ENCODE measurements around the gene TMEM125.

The TMEM125 gene

DNA sequence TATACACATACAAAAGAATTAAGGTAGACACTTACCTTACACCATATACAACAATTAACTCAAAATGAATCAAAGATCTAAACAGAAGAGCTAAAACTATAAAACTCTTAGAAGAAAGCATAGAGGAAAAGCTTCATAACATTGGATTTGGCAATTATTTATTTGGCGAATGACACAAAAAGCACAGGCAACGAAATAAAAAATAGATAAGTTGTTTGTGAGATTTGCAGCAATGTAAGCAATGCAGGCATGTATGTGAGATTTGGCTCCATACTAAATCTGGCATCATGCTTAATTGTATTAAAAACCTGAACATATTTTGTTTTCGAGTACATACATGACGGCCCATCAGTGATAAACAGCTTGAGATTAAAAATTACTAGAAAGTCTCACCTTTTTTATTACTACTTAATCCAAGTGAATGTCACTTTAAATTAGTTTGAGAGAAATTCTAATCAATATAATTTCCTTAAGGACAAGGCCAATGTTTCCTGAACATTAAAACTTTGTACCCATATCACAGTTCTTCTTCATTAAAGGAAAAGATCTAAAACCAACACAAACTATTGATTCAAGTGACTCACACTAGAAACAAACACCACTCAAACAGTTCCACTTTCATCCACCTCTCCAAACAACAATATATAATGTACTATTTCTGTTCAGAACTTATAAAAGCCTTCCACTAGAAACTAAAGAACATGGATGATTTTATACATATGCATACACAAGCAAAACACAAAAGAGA lies 23.1 kb upstream of the TMEM125 start:
- no peak for FAIRE-seq
- DNase-seq (ENCODE audit: insufficient read length, low spot score), result no peak

DNA sequence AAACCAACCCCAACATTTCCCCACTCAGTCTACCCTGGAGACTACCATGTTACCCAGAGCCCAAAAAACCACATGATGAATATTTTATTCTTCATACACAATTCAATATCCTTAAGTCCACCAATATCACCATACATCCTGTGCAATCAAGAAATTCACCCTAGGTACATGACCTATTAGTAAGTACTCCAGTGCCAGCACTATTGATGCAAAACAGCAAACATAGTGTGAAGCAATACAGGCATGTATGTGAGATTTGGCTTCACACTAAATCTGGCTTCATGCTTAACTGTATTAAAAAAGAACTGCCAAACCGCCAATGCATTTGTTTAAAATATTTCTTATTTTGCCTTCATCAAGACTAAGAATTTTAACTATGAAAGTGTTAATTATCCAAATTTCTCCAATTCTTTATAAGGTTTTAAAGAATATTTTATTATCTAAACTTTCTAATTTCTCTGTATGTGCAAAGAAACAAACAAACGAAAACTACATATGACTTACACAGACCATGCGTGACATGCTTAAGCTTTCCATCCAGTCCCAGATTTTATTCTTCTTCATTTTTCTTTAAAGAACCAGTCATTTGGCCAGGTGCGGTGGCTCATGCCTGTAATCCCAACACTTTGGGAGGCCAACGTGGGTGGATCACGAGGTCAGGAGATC lies 22.4 kb upstream of the TMEM125 start:
- no peak for DNase-seq (ENCODE audit: insufficient read length, low spot score)
- FAIRE-seq, result no peak

DNA sequence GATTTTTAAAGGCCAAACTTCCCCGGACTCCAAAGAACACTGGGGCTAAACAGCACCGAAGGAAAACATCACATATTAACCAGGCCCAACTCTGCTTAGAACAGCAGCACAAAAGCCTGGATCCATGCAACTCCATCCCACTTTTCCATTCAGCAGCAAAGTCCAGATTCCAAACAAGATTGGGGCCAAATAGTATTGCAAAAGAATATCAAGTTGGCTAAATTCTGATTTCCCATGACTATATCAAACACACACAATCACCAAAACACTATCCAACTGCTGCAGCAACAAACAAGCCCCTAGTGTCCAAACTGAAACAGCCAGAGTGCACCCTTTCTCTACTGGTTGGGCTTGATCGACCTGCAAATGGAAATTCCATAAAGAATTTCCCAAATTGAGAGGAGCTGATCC lies 19.4 kb upstream of the TMEM125 start:
- no peak for DNase-seq (ENCODE audit: insufficient read length, low spot score)

DNA sequence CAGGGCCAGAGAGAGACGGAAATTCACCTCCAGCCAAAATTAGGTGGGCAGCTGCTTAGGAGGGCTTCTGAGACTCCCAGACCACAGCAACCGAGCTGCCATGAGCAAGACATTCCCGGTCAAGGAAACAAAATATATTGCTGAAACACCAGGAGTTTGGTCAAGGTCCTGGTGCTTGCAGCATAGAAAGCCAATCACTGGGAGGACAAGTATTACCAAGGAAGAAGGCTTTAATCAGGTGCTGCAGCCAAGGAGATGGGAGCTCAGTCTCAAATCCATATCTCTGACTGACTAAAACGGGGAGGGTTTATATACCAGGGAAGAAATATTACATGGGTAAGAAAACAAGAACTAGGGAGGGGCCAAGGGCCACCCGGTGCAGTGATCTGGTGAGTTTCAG lies 18.8 kb upstream of the TMEM125 start:
- FAIRE-seq (no peak), DNase-seq (ENCODE audit: insufficient read length, low spot score) (no peak)

More for the DNA sequence above, 19.4 kb upstream of the TMEM125 start:
- FAIRE-seq, result no peak

DNA sequence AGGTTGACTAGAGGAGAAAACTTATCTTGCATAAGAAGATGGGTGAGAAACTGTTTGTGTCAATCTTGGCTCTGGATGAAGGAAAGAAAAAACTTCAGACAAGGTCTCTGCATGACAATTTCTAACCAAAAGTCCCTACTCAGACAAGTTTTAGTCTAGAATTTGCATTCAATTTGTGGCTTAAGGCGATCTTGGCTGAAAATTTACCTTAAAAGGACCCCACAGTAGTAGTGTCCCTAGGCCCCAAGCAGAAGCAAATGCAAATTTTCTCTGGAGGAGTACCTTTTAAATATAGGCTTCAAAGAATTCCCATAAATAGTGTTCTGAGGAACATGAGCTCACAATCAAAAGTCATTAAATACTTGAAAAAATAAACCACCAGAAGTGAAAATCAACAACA lies 17.6 kb upstream of the TMEM125 start:
- FAIRE-seq (no peak), DNase-seq (ENCODE audit: insufficient read length, low spot score) (no peak)

DNA sequence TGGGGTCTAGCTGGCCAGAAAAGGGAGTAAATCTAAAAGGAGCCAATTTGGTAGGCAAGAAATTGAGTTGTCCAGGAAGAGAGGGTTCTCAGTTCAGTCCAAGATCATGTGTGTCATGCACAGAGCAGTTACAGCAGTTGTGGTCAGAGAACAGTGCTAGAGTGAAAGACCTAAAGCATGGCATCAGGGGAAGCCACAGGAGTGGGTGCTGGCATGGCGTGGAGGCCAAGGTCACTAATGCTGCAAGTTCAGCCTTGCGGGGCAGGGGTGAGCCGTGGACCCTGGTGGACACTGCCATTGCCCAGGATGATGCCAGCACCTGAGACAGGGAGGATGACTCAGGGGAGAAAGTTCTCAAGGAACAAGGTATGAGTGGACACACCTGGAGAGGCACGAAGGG lies 16.6 kb upstream of the TMEM125 start:
- FAIRE-seq, result no peak
- DNase-seq (ENCODE audit: insufficient read length, low spot score), result no peak

DNA sequence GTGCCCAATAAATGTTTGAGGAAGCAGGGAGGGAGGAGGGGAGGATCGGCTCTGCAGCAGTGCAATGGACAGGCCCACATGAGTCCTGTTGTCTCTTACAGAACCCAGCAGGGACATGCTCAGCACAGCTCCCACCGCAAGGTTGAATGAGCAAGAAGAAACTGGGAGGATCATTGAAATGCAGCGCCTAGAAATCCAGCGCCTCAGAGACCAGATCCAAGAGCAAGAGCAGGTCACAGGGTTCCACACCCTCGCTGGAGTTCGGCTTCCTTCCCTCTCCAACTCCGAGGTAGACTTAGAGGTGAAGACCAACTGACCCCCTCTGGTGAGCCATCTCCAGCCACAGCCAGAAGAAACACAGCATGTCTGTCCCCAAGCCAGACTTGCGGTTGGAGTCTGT lies 15.9 kb upstream of the TMEM125 start:
- no peak for DNase-seq (ENCODE audit: insufficient read length, low spot score)
- FAIRE-seq, result no peak

DNA sequence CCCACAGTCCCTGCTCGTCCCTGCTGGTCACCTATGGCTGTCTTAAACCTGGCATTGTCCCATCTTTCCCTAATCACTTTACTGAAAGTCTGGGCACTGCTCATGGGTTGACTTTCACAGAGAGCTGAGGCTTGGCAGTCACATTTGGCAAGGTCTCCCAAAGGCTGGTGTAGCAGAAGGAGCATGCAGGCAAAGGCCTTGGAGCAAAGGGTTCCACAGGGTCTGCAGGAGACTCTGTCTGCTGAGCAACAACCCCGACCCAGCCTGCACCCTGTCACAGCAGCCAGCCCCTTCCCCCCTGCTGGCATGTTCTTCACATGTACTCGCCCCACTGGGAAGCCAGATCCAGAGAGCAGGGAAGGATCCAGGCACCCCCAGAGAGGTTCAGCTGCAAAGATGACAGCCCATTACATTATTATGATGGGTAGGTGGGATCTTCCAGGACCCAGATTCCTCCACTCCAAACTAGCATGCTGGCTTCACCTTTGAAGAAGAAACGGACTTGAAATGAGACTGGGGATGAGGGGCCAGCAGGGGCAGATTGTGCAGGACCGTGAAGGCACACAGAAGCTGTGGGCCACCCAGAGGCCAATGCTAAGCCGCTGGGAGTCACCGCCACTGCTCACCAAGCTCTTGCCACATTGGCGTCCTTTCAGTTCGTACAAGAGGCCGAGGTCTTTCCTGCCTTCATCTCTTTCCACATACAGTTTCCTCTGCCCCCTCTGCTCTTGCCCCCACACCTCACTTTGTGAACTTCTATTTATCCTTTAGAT lies 14.2 kb upstream of the TMEM125 start:
- FAIRE-seq (no peak), DNase-seq (ENCODE audit: insufficient read length, low spot score) (no peak)

DNA sequence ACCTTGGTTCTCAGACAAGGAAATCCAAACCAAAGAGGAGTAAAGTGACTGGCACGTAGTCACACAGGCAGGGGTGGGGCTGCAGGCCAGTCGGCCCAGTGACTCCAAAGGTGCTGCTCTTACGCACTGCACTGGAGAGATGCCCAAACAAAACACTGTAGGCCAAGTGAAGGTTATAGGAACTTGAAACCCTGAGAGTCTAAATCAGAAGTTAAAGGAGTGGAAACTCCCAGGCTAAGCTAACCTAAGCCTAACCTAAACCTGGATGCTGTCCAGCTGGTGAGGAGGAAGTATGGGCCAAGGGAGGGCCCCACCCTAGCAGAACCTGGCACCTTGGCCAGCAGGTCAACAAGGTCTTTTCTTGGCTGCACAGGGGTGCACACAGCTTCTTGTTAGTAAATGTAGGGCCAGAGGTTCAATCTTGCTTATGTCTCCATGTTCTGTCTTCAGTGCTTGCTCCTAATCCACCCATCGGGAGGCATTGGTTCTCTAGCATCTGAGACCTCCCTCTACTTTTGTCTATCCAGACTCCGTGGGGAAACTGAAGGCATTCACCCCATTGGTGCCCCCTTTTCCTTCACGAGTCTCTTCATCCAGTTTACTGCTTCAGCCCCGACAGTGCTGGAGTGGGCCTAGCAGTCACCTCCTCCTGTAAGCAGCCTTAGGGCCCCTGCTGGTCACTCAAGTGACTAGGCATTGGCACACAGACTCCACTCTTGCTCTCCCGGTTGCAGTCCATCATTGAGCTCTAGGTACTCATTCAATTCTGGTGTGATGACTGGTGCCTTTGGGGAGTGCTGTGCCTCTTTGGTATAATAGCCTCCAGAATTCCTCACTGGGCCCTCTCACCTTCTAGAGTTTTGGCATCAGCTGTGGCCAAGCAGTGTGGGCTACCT lies 12.9 kb upstream of the TMEM125 start:
- FAIRE-seq (no peak), DNase-seq (ENCODE audit: insufficient read length, low spot score) (no peak)

DNA sequence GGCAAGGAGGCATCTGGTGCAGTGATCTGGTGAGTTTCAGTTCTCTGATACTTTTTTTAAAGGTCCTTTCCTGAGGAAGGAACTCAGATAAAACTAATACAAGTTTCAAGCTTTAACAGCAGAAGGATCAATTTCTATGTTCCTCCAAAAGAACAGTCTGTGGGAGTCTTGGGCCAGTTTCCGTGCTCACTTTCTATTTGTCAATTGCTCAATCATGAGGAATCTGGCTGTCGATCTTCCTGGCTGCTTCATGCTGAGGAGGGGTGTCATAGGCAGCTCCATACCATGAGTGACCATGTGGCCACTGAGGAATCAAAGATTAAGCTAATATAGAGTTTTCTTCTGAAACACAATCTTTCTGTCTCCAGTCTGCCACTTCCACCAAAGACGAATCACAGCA lies 11.4 kb upstream of the TMEM125 start:
- FAIRE-seq (no peak), DNase-seq (ENCODE audit: insufficient read length, low spot score) (no peak)

DNA sequence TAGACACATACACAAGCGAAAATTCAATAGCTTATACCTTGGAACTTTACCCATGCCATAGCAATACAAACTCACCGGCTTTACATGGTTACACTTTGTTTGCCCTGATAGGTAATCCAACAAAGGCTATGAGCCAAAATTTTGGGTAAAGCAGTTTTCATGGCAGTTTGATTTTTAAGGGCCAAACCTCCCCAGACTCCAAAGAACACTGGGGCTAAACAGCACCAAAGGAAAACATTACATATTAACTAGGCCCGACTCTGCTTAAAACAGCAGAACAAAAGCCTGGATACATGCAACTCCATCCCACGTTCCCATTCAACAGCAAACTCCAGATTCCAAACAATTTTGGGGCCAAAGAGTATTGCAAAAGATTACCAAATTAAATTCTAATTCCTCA lies 4.4 kb upstream of the TMEM125 start:
- DNase-seq (ENCODE audit: insufficient read length, low spot score) (no peak), FAIRE-seq (no peak)

DNA sequence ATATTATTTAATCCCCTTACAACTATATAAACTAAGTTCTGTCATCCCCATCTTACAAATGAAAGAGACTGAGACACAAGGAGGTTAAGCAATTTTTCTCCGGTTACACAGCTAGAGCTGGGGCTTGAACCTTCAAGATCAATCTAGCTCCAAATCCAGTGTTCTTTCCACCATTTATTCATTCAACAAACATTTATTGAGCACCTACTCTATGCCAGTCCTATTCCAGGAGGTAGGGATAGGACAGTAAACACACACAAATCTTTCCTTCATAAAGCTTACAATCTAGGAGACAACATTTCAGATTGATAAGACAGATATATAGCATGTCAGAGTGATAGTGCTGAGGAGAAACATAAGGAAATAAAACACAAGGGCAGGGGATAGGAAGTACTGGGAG lies 2.9 kb upstream of the TMEM125 start:
- no peak for FAIRE-seq

DNA sequence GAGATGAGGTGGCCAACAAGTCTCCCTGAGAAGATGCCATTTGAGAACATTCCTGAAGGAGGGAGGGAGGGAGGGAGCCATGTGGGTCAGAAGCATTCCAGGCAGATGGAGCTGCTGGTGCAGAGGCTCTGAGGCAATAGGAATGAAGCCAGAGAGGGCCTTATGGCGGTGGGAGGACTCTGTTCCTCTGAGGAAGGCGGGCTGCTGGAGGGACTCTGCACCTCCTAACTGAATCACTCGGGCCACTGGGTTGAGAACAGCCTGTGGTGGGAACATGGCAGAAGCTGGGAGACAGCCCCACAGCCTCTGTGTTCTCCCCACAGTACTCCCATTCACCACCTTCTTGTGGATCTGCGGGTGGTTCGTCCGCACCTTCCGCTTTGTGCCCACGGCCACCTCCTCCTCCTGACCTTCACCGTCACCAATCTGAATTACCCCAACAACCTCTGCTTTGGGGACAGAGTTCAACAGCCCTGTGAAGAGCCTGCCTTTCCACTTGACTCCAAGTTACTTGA lies 2.4 kb upstream of the TMEM125 start:
- FAIRE-seq (no peak), DNase-seq (ENCODE audit: insufficient read length, low spot score) (no peak)

More for the DNA sequence above, 2.9 kb upstream of the TMEM125 start:
- no peak for DNase-seq (ENCODE audit: insufficient read length, low spot score)

DNA sequence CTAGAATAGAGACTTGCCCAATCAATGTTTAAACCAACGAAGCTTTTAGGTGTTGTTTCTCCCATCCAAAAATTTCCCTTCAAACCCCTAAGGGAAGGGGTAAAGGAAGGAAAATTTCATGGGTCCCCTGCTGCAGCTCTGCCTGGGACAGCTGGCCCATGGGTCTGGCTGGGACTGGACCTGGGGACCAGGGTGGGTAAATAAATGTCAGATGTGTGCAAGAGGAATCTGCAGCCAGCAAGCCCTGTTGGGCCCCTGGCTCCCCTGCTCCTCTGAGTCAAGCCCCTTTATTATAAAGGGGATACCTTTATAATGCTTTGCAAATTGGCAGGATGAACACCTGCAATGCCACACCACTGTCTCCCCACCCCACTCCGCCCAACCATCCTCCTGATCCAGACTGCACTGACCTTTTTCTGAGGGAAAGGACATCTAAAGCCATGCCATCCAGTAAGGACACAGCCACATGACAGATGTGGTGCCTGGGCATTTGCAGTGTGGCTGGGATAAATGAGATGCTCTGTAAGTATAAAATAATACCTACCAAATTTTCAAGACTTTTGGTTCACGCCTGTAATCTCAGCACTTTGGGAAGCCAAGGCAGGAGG lies 1.9 kb upstream of the TMEM125 start:
- no peak for FAIRE-seq
- no peak for DNase-seq (ENCODE audit: insufficient read length, low spot score)

DNA sequence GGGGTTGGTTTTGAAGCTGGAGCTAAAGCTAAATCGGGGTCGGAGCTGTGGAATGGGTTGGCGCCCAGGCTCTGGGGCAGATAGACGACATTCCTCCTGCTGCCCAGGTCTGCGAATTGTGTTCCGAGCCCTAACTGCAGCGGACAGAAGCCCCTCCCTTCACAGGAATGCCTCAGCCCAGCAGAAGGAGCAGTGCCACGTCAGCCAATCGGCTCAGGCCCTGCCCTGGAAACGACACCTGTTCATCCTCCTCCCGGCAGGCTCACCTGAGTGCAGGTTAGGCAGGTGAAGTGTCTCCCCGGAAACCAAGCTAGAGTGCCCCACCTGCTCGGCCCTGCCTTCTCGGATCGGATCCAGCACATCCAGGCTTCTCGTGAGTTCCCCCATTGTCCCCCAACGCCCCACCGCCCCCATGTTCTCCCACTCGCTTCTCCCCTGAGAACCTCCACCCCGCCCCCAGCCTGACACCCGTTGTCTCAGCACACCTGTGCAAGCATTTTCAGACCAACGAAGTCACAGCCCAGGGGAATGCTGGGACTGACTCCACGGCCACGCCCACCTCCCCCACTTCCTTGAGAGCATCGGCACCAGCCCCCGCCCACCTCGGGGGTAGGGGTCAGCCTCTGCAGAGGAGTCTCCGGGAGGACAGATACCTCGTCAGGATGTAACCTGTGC lies 775 bp downstream of the TMEM125 start:
- FAIRE-seq (no peak), DNase-seq (ENCODE audit: insufficient read length, low spot score) (no peak)

DNA sequence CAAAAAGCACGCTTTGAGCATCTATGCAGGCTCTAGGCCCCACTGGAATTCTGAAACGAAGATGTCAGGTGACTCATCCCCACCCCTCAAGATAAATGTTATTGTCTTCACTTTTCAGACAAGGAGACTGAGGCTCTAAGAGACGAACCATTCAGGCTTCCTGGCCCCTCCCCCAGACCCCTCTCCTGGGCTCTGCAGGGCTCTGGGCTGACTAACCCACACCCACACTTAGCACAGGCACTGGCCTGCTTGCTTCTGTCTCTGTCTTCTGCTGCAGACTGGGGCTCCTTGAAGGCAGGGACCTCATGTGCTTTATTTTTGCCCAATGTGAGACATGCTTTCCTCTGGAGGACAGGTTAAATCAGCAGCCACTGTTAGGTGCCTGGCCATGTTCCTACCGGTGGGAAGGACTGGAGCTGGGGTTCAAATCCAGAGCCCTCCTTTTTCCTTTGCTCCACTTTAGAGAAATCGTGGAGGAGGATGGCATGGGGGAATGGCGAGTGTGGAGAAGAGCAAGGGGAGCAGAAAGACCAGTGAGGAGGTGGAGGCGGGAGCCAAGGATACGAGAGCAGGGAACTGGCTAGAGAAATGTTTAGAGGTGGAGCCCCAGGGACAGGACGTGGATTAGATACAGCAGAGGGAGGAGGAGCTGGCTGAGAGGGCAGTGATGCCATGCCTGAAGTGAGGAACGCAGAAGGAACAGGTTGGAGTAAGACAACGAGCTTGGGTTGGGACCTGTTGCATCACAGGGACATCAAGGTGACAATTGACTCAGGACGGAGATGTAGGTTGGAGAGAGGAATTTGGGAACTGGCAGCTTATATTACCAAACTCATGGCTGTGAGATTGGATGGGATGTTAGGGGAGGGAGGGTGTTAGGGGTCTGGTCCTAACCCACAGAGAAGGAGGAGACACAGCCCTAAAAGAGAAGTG lies 1.7 kb downstream of the TMEM125 start:
- FAIRE-seq, result no peak
- DNase-seq (ENCODE audit: insufficient read length, low spot score), result no peak

DNA sequence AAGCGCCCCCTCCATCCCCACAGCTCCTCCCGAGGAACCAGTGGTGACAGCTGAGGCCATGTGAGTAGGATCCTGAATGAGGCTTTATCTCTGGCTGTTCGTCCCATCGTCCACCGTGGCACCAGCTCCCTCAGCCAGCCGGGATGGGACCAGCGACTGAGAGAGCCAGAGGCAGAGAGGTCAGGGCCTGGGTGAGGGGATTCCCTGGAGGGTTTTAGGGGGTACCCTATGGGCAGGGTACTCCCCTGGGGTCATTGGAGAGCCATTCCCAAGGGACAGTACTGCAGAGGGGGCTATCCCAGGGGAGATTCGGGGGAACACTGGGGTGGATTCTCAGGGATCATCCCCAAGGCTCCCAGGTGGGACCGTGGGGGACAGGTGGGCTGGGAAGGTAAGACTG lies 2.4 kb downstream of the TMEM125 start:
- FAIRE-seq, result no peak
- DNase-seq (ENCODE audit: insufficient read length, low spot score), result no peak
